NK-92 treated with Interleukin-12 subunit alpha and Interleukin-12 subunit beta, amount 100 ng/mL, for 24 hours (cell line): ENCODE results near the gene EZR.
A peak's percentile ranks its signal among the peaks of the same experiment; 100 is the strongest.
"Not testable (repeated sequence)": the region's sequence is repeated elsewhere in the genome, so short reads cannot be mapped to it uniquely, and the experiment has no call there.

Experiments
- DNase-seq: peaks from one replicate; lab custom pipeline; 2025; lab: John Stamatoyannopoulos, UW

The EZR gene

DNA sequence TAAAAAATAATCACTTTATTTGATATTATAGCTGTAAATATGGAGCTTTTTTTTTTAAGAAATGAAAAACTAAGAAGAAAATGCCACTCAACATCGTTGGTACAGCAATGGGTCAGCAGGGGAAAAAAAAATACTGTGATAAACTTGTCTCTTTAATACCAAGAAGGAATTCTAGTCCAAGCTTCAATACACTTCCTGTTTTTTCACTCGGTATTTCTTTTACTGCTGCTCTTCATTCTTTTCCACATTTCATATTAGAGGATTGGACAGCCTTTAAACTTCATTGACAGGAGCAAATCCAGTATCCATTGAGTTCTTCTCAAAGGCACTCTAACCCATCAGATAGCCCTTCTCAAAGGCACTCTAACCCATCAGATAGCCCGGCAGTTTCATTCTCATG is 22.2 kb upstream of the EZR start:
- no peak for DNase-seq

DNA sequence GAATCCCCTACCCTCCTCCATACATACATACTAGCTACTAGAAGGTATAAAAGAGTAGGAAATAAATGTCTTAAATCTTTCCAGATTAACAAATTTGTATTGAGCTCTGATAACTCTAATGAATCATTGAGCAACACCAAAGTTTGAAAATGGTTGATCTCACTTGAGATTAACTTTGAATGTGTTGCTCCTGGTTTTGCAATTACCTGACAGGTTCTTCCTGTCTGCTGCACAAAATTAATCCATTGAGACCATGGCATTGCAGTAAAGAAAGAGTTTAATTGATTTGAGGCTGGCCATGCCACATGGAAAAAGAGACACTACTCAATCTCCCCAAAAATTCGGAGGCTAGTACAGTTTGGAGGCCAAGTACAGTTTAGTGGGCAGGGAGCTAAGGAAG is 21.3 kb upstream of the EZR start:
- no peak for DNase-seq

DNA sequence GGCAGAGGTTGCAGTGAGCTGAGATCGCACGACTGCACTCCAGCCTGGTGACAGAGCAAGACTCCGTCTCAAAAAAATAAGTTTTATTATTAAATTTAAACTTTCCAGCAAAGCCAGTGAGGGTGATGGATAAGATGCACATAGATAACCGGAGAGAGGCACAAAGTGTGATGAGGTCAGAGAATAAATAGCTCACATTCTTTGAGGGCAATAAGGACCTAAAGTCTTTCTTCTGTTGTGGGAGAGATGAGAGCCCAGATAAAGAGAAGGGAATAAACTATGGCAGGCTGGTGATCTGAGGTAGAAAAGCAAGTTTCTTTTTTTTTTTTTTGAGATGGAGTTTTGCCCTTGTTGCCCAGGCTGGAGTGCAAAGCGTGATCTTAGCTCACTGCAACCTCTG is 20.6 kb upstream of the EZR start:
- DNase-seq, result no peak

- not testable (repeated sequence) for DNase-seq
Measured at GRCh38 chr6:158838790-158839189, 19.6 kb upstream of the EZR start.

DNA sequence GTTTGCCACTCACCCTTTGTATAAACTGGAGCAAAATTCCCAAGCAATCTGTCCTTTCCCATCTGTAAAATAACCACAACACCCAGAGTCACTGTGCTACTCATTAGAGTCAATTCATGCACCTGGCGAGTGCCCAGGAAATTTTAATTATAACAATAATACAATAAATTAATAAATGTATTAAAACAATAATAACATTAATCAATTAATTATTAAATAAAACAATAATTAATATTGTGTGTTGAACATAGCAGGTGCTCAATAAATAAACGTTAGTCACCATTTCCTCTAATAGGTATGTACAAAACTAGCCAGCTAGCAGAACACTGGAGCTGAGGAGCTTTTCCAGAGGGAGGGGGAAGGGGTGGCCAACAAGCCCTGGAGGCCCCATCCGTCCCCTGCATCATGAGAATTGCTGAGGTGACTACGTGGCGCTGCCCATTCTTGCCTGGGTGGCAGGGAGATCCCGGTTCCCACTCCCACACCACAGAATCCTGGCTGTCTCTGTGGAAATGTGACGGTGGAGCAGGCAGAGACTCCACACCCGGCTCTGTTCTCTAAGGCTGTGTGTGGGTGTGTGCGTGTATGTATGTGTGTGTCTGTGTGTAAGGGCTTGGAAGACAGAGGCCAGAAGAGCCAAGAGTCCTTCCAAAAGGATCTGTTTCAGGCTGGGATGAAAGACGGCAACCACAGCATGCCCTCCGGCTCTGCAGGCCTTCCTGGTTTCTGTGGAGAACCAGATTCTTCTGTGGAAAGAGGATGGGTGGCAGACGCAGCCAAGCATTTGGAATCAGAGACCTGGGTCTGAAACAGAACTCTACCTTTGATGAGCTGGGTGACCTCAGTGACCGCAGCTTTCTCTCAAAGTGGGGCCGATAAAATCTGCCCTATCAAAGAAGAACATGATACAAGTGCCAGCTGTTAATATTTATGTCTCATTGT is 18.8 kb upstream of the EZR start:
- DNase-seq, result no peak

DNA sequence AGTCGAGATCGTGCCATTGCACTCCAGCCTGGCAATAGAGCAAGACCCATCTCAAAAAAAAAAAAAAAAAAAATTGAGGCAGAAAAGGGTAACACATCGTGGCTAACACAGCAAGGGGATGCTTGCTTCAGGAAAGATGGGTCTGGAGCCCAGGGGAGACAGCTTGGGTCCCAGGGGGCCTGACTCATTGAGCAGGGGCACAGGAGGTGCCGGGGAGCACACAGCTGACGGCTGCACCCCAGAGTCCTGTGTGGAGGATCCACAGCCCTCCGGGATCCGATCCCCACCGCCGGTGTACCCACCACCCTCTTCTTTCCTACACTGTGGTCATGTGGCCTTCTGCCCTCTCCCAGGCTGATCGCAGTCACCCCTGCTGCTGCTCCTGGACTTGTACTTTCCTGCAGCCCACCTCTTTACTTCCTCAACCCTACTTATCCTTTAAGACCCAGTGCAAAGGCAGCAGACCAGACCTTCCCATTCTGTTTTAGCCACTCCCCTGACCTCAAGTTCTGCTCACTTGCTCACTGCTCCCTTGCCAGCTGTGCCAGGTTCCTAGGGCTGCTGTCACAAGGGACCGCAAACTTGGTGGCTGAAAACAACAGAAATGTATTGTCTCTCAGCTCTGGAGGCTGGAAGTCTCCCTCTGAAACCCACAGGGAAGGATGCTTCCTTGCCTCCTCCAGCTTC is 17.6 kb upstream of the EZR start:
- no peak for DNase-seq

DNA sequence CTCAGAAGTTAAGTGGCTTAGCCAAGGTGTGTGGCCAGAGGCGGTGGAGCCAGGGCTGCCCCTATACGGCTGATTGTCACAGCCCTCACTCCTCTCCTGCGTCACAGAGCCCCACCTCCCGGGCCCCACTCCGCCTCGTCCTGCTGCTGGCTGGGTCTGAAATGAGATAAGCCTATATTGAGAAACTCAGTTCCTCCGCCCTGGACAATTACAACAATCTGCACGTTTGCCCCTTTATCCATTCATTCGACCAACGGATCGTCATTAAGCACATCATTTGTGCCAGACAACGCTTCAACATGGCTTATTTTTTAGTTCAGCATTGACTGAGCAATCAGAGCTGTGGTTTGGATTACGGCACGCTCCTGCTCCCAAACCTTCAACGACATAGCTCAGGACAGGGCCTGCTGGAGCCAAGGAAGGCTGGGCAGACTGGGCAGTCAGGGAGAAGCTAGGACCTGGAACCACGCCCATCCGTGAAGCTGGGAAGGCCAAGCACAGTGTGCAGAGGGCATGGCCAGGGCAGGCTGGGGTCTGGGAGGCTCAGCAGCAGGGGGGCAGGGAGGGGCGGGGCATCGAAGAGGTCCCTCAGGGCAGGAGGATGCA is 16.6 kb upstream of the EZR start:
- no peak for DNase-seq

- no peak for DNase-seq
Measured at GRCh38 chr6:158834675-158835385, 15.7 kb upstream of the EZR start.

- not testable (repeated sequence) for DNase-seq
Measured at GRCh38 chr6:158832807-158833206, 13.6 kb upstream of the EZR start.

- no peak for DNase-seq
Measured at GRCh38 chr6:158832026-158832425, 12.9 kb upstream of the EZR start.

DNA sequence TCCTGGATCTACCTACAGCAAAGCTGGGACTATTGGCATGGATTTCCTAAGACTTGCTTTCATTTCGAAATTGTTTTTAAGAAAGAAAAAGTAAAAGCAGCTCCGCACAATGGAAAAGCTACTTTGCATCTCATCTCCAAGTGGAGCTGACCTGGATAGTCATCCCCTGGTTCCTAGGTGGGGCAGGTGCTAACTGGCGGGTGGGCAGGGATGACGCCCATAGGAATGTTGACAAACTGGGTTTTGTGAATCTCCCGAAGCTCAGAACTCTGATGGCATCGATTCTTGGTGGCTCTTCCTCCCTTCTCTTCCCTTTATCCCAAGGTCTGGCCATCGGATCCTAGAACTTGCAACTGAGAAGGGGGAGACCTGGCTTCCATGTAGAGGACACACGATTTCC is 12.4 kb upstream of the EZR start:
- no peak for DNase-seq

DNA sequence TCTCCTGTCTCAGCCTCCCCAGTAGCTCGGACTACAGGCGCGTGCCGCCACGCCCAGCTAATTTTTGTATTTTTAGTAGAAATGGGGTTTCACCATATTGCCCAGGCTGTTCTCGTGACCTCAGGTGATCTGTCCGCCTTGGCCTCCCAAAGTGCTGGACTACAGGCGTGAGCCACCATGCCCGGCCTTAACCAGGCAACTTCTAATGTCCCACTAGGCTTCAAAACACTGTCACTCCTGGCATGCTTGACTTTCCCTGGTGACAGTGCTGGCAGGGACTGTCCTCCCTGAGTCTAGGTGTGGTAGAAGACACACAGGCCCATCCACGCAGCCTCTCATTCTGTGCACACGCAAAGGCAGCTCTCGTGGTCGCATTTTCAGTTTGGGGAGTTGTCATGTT is 11.6 kb upstream of the EZR start:
- DNase-seq, result no peak

- DNase-seq, result no peak
Measured at GRCh38 chr6:158828807-158829206, 9.6 kb upstream of the EZR start.

DNA sequence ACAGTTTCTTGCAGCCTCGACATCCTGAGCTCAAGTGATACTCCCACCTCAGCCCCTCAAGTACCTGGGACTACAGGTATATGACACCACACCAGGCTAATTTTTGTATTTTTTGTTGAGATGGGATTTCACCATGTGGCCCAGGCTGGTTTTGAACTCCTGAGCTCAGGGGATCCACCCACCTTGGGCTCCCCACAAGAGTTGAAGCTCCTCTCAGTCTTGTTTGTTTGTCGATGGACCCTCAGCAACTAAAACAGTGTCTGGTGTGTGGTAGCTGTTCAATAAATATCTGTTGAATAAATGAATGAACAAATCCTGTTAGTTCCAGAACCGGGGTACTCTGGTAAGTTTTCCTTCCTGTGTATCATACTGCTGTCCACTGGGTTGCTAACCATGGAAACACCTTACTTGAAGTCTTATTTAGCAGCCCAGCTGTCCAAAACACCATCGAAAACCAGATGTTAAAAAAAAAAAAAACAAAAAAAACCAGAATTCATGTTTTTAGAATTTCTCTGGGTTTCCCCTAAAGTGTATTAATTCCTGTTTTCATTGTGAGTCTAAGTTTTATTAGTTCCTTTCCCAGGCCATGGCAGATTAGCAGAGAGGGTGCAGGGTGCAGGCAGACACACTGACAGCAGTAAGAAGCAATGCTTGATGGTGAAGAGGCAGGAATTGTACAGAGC is 7.8 kb upstream of the EZR start:
- DNase-seq, result no peak

DNA sequence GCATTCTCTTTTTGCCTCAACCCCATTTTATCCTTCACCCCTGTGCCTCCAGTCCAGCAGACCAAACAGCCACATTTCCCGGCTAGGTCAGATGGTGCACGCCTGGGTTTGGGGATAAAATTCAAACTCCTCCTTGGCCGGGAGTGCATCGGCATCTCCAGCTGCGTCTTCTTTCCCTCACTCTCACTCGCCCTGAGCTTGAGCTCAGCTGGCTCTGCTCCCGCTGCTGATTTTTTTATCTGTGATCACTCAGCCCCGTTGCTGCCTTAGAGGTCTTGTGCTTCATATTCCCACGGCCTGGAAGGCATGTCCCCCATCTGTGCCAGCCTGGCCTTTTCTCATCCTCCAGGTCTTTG is 6.8 kb upstream of the EZR start:
- DNase-seq, result no peak

GRCh38 chr6:158825038-158825950 is 6.1 kb upstream of the EZR start:
- no peak for DNase-seq

- DNase-seq, result not testable (repeated sequence)
Measured at GRCh38 chr6:158823616-158824015, 4.4 kb upstream of the EZR start.

GRCh38 chr6:158819977-158820622 is 932 bp upstream of the EZR start:
- no peak for DNase-seq

DNA sequence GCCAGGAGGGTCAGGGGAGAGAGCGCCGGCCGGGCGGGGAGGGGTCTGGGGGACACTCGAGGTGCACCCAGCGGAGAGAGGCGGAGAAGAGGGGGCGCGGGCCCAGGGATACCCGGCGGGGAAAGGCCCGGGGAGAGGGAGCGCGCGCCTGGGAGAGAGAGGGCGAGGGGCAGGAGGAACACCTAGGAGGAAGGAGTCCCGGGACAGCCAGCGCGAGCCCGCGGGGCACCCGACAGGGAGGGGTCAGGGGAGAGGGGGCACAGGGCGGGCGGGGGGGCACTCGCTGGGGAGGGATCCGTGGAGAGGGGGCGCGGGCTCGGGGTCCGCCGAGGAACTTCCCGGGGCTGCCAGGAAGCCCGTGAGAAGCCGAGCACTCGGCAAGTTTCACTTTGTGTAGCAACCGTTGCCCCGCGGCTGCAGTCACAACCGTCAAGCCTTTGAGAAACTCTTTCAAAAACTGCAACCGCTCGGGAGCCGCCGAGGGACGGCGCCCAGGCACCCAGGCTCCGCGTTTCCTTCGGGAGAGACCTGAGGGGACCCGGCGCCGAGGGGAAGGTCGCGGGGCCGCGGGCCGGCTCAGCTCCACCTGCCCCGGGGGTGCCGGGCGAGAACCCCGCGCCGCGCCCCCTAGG is 471 bp downstream of the EZR start:
- DNase-seq, result peak; percentile 71
